H9 (cell line): ENCODE results near the gene PMS1. TPM values are rescaled to one million over a fixed set of nuclear protein-coding genes. Genes with fewer than 3 reads are reported as not detected.

ENCODE experiments used
- DNase-seq: peaks from one replicate; pipeline ENCODE4 v3.0.0-alpha.2; 2017
- H2AFZ ChIP-seq: one replicate; pipeline ENCODE4 v1.6.1; 2013; ENCODE audit warnings: mild to moderate bottlenecking, low read length, control low read depth, moderate library complexity
- H2AK5ac ChIP-seq: 2 replicates; pipeline ENCODE4 v1.6.1; 2013; ENCODE audit warnings: low read length, control low read depth, mixed read lengths; ENCODE audit not compliant: insufficient read length
- H2BK120ac ChIP-seq: one replicate; pipeline ENCODE4 v1.6.1; 2013; ENCODE audit warnings: low read depth, mild to moderate bottlenecking, low read length, control low read depth, inconsistent platforms; ENCODE audit not compliant: poor library complexity, severe bottlenecking
- H2BK12ac ChIP-seq: 2 replicates; pipeline ENCODE4 v1.6.1; 2013; ENCODE audit warnings: low read length, control low read depth, mixed read lengths, low read depth; ENCODE audit not compliant: insufficient read length
- H2BK15ac ChIP-seq: 2 replicates; pipeline ENCODE4 v1.6.1; 2013; ENCODE audit warnings: low read depth, low read length, control low read depth
- H2BK20ac ChIP-seq: one replicate; pipeline ENCODE4 v1.6.1; 2013; ENCODE audit warnings: low read depth, mild to moderate bottlenecking, low read length, control low read depth, inconsistent platforms; ENCODE audit not compliant: poor library complexity, severe bottlenecking
- H2BK5ac ChIP-seq: 2 replicates; pipeline ENCODE4 v1.6.1; 2013; ENCODE audit warnings: low read length, control low read depth, mixed read lengths; ENCODE audit not compliant: insufficient read length
- H3K14ac ChIP-seq: 2 replicates; pipeline ENCODE4 v1.6.1; 2013; ENCODE audit warnings: low read length, control low read depth; ENCODE audit not compliant: insufficient read depth
- H3K18ac ChIP-seq: 2 replicates; pipeline ENCODE4 v1.6.1; 2013; ENCODE audit warnings: low read depth, mild to moderate bottlenecking, mixed read lengths, low read length, control low read depth; ENCODE audit not compliant: insufficient read length
- H3K23ac ChIP-seq: 2 replicates; pipeline ENCODE4 v1.6.1; 2013; ENCODE audit warnings: low read length, control low read depth, mixed read lengths, low read depth; ENCODE audit not compliant: insufficient read length
- H3K23me2 ChIP-seq: 2 replicates; pipeline ENCODE4 v1.6.1; 2013; ENCODE audit warnings: low read depth, mild to moderate bottlenecking, mixed read lengths, low read length, control low read depth; ENCODE audit not compliant: insufficient read length, poor library complexity, severe bottlenecking
- H3K27ac ChIP-seq: 2 replicates; pipeline ENCODE4 v1.5.1; 2013; ENCODE audit warnings: low read length, control low read depth, mixed read lengths, low read depth; ENCODE audit not compliant: insufficient read length
- H3K27me3 ChIP-seq: 2 replicates; pipeline ENCODE4 v1.6.1; 2013; ENCODE audit warnings: low read length, control low read depth, inconsistent platforms; ENCODE audit not compliant: insufficient read depth
- H3K4ac ChIP-seq: 2 replicates; pipeline ENCODE4 v1.6.1; 2013; ENCODE audit warnings: low read depth, mild to moderate bottlenecking, control low read depth, inconsistent platforms, low read length, moderate library complexity
- H3K4me1 ChIP-seq: 2 replicates; pipeline ENCODE4 v1.6.1; 2013; ENCODE audit warnings: low read length, control low read depth, inconsistent platforms; ENCODE audit not compliant: insufficient read depth
- H3K4me2 ChIP-seq: 2 replicates; pipeline ENCODE4 v1.6.1; 2013; ENCODE audit warnings: low read length, control low read depth, mixed read lengths; ENCODE audit not compliant: insufficient read length, insufficient read depth
- H3K56ac ChIP-seq: 2 replicates; pipeline ENCODE4 v1.6.1; 2013; ENCODE audit warnings: low read depth, mild to moderate bottlenecking, mixed read lengths, low read length, control low read depth; ENCODE audit not compliant: insufficient read length
- H3K79me1 ChIP-seq: 2 replicates; pipeline ENCODE4 v1.6.1; 2013; ENCODE audit warnings: low read depth, mild to moderate bottlenecking, moderate library complexity, low read length, control low read depth, inconsistent platforms; ENCODE audit not compliant: insufficient read depth, poor library complexity, severe bottlenecking
- H3K79me2 ChIP-seq: 2 replicates; pipeline ENCODE4 v1.6.1; 2013; ENCODE audit warnings: low read length, control low read depth, inconsistent platforms; ENCODE audit not compliant: insufficient read depth
- H3K9ac ChIP-seq: 2 replicates; pipeline ENCODE4 v1.6.1; 2013; ENCODE audit warnings: low read length, control low read depth, mixed read lengths; ENCODE audit not compliant: insufficient read length; ENCODE audit errors: extremely low read depth
- H3K9me3 ChIP-seq: one replicate; pipeline ENCODE4 v1.6.1; 2013; ENCODE audit warnings: low read depth, low read length, inconsistent platforms; ENCODE audit not compliant: control insufficient read depth
- H3T11ph ChIP-seq: one replicate; pipeline ENCODE4 v1.6.1; 2013; ENCODE audit warnings: mild to moderate bottlenecking, low read length, control low read depth, inconsistent platforms
- H4K20me1 ChIP-seq: one replicate; pipeline ENCODE4 v1.6.1; 2013; ENCODE audit not compliant: control insufficient read depth, insufficient read length, insufficient read depth
- H4K5ac ChIP-seq: 2 replicates; pipeline ENCODE4 v1.6.1; 2013; ENCODE audit warnings: low read depth, mild to moderate bottlenecking, mixed read lengths, low read length, control low read depth; ENCODE audit not compliant: insufficient read length
- H4K8ac ChIP-seq: replicated peaks from 2 replicates; pipeline ENCODE4 v1.6.1; 2013; ENCODE audit warnings: low read length, control low read depth, mixed read lengths, low read depth; ENCODE audit not compliant: insufficient read length
- H4K91ac ChIP-seq: 2 replicates; pipeline ENCODE4 v1.6.1; 2013; ENCODE audit warnings: low read depth, mild to moderate bottlenecking, moderate library complexity, mixed read lengths, low read length, control low read depth; ENCODE audit not compliant: insufficient read length
- H3K27ac Mint-ChIP-seq, 3 experiments: 2 replicates in 2 of 3; 3 replicates in 1 of 3; pipeline ENCODE4 v1.8.0; 2020 to 2021; ENCODE audit warnings: mixed read lengths in 3 of 3, mild to moderate bottlenecking in 1 of 3, moderate library complexity in 1 of 3
- H3K27me3 Mint-ChIP-seq: 2 replicates; pipeline ENCODE4 v1.8.0; 2021; ENCODE audit warnings: low read depth, mild to moderate bottlenecking, moderate library complexity, mixed read lengths
- H3K36me3 Mint-ChIP-seq, 3 experiments: 2 replicates in 2 of 3; 3 replicates in 1 of 3; pipeline ENCODE4 v1.8.0; 2020 to 2021; ENCODE audit warnings: low read depth in 3 of 3, mixed read lengths in 3 of 3; ENCODE audit not compliant: insufficient read depth in 1 of 3
- H3K4me1 Mint-ChIP-seq, 2 experiments: 2 replicates each; pipeline ENCODE4 v1.8.0; 2020; ENCODE audit warnings: mixed read lengths in 2 of 2
- H3K4me3 Mint-ChIP-seq, 2 experiments: 2 replicates in 1 of 2; 3 replicates in 1 of 2; pipeline ENCODE4 v1.8.0; 2020 to 2021; ENCODE audit warnings: mild to moderate bottlenecking in 2 of 2, mixed read lengths in 2 of 2, moderate library complexity in 1 of 2
- H3K9me3 Mint-ChIP-seq, 2 experiments: 2 replicates in 1 of 2; 3 replicates in 1 of 2; pipeline ENCODE4 v1.8.0; 2020; ENCODE audit warnings: mild to moderate bottlenecking in 2 of 2, mixed read lengths in 2 of 2, moderate library complexity in 1 of 2
- CTCF ChIP-seq: fragments of 200-600 bp; sonication (generic); conservative IDR thresholded peaks from 3 replicates; pipeline ENCODE4 v1.8.0; 2021; ENCODE audit warnings: antibody characterized with exemption, mild to moderate bottlenecking
- WGBS: extraction: QIAGEN DNeasy Blood & Tissue Kit; methylation state at CpG from one replicate; pipeline ENCODE4 v1.1.7; 2013; ENCODE audit warnings: missing lambda C conversion rate, low lambda C conversion rate, mixed read lengths; ENCODE audit not compliant: insufficient read length; ENCODE audit errors: extremely low coverage; 5-methylcytosine and 5-hydroxymethylcytosine counted together
- total RNA-seq: library from RNA; stranded (reverse); gene quantifications from 2 replicates; pipeline ENCODE4 v1.2.1, GENCODE V29; 2021

The PMS1 gene
- total RNA-seq, 1 experiment from 2014 or later = 47.2 TPM

DNA sequence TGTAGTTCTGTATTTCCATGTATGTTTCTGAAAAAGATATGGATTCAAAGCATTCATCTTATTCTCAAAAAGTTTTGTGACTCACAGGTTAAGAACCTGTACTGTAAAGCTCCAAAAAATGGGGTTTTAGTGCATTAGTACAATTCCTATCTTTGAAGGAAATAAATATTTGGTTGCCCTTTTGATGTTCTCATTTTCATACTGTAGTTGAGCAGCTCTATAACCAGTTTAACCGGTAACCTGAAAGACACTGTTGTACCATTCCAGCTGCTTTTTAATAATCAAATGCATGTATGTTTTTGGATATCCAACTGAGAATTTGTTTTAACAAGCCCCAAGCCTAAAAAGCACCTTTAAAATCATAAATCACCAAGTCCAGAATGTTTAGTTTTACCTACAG, 12.0 kb upstream of the PMS1 start:
- Histone ChIP-seq H2BK20ac (no peak overlapping the region), H4K8ac (no peak overlapping the region), H2AFZ (no peak overlapping the region), H4K91ac (no peak overlapping the region), H3K9me3 (no peaks in the 10 kb centered on the region), H2BK120ac (no peak overlapping the region), H3K79me2 (no peaks in the 10 kb centered on the region), H3K23ac (no peak overlapping the region), H3K4me1 (no peaks in the 10 kb centered on the region), H2BK5ac (no peak overlapping the region), H2AK5ac (no peak overlapping the region), H3K4me2 (no peak overlapping the region), H4K20me1 (no peaks in the 10 kb centered on the region), H2BK15ac (no peak overlapping the region), H3K27ac (no peak overlapping the region), H3K23me2 (no peaks in the 10 kb centered on the region), H3K56ac (no peak overlapping the region), H4K5ac (no peak overlapping the region), H3K18ac (no peak overlapping the region), H3K27me3 (no peaks in the 10 kb centered on the region; the same call in 1 of the 2 replicates), H3T11ph (no peak overlapping the region), H3K14ac (no peak overlapping the region), H2BK12ac (no peak overlapping the region), H3K4ac (no peak overlapping the region), H3K9ac (no peak overlapping the region), H3K79me1 (no peaks in the 10 kb centered on the region)
- Mint-ChIP-seq H3K4me3 (no peak overlapping the region), H3K4me1 (no peaks in the 10 kb centered on the region), H3K36me3 (peaks cover 14 to 59% (median 41%) of the 10 kb centered on the region in 3 experiments; a peak in 6 of 7 replicates), H3K27me3 (no peaks in the 10 kb centered on the region), H3K9me3 (no peaks in the 10 kb centered on the region), H3K27ac (no peak overlapping the region)
- DNase-seq = no peak
- no peak for TF ChIP-seq CTCF
- no CpG with 5 or more reads among the region's 1 CpG for WGBS
